T-helper 17 cell (primary cell): Measurements from ENCODE around the gene FMNL2. TPM values are rescaled to one million over a fixed set of nuclear protein-coding genes. Genes with fewer than 3 reads are reported as not detected.

Experiments used
- ATAC-seq: fragments of 150-1000 bp; cut with Tn5 transposase; 2 replicates; pipeline ENCODE4 v1.10.0; 2021; ENCODE audit warnings: mild to moderate bottlenecking, moderate library complexity
- DNase-seq, 3 donors: peaks; one replicate each; pipeline versions ENCODE4 v3.0.0 to v3.0.0-alpha.2; 2020 to 2021
- H3K9me3 ChIP-seq: one replicate; pipeline ENCODE4 v1.7.0; 2013; ENCODE audit warnings: low read length, mild to moderate bottlenecking; ENCODE audit not compliant: control insufficient read depth, poor library complexity, severe bottlenecking
- H3K27ac Mint-ChIP-seq: one replicate; pipeline ENCODE4 v1.8.0; 2022; ENCODE audit warnings: mild to moderate bottlenecking, moderate library complexity, mixed read lengths
- H3K27me3 Mint-ChIP-seq: one replicate; pipeline ENCODE4 v1.8.0; 2022; ENCODE audit warnings: mixed read lengths
- H3K36me3 Mint-ChIP-seq: one replicate; pipeline ENCODE4 v1.8.0; 2022; ENCODE audit warnings: low read depth, mixed read lengths
- H3K4me1 Mint-ChIP-seq: one replicate; pipeline ENCODE4 v1.8.0; 2022; ENCODE audit warnings: mild to moderate bottlenecking, mixed read lengths
- H3K4me3 Mint-ChIP-seq: one replicate; pipeline ENCODE4 v1.8.0; 2022; ENCODE audit warnings: mild to moderate bottlenecking, moderate library complexity, mixed read lengths
- total RNA-seq, 4 donors: library from RNA in 2 of 4; stranded (reverse) in 2 of 4; gene quantifications; one replicate each; pipeline ENCODE4 v1.2.3 and lab custom pipeline; 2022 to 2026

The FMNL2 gene
- total RNA-seq, 2 donors from 2014 or later, result 0.34 to 0.40 TPM

GRCh38 chr2:152459091-152459490 lies 124.1 kb downstream of the FMNL2 start:
- Mint-ChIP-seq H3K36me3 (no peaks in the 10 kb centered on the region), H3K4me3 (no peak overlapping the region), H3K27ac (no peak overlapping the region), H3K4me1 (peaks cover 4% of the 10 kb centered on the region), H3K27me3 (peaks cover 26% of the 10 kb centered on the region)
- ATAC-seq, result no peak
- no peak for DNase-seq
- H3K9me3 ChIP-seq, result no peaks in the 10 kb centered on the region

- no peak for ATAC-seq
- H3K4me3 Mint-ChIP-seq, result no peak overlapping the region
Measured at GRCh38 chr2:152460567-152460966, 125.6 kb downstream of the FMNL2 start.

GRCh38 chr2:152462120-152462519 lies 127.1 kb downstream of the FMNL2 start:
- H3K4me1 Mint-ChIP-seq, result peaks cover 2% of the 10 kb centered on the region
- no peak for DNase-seq
- no peak overlapping the region for H3K27ac Mint-ChIP-seq
- H3K4me3 Mint-ChIP-seq, result no peak overlapping the region
- H3K27me3 Mint-ChIP-seq, result peaks cover 35% of the 10 kb centered on the region
- H3K9me3 ChIP-seq, result no peaks in the 10 kb centered on the region
- peaks cover 3% of the 10 kb centered on the region for H3K36me3 Mint-ChIP-seq
- no peak for ATAC-seq

More at GRCh38 chr2:152460567-152460966, 125.6 kb downstream of the FMNL2 start:
- no peaks in the 10 kb centered on the region for H3K9me3 ChIP-seq
- DNase-seq, result no peak
- Mint-ChIP-seq H3K27ac (no peak overlapping the region), H3K36me3 (peaks cover 3% of the 10 kb centered on the region), H3K4me1 (peaks cover 4% of the 10 kb centered on the region), H3K27me3 (peaks cover 33% of the 10 kb centered on the region)

- H3K27me3 Mint-ChIP-seq, result peaks cover 35% of the 10 kb centered on the region
- H3K9me3 ChIP-seq, result no peaks in the 10 kb centered on the region
- H3K4me3 Mint-ChIP-seq, result no peak overlapping the region
- H3K36me3 Mint-ChIP-seq, result peaks cover 3% of the 10 kb centered on the region
- peaks cover 2% of the 10 kb centered on the region for H3K4me1 Mint-ChIP-seq
- DNase-seq (no peak), ATAC-seq (no peak)
- H3K27ac Mint-ChIP-seq, result no peak overlapping the region
Measured at GRCh38 chr2:152462779-152463178, 127.8 kb downstream of the FMNL2 start.

- no peaks in the 10 kb centered on the region for H3K9me3 ChIP-seq
Measured at GRCh38 chr2:152464851-152465470, 130.0 kb downstream of the FMNL2 start.

GRCh38 chr2:152465541-152465940 lies 130.6 kb downstream of the FMNL2 start:
- peaks cover 50% of the 10 kb centered on the region for H3K27me3 Mint-ChIP-seq
- H3K4me3 Mint-ChIP-seq, result no peak overlapping the region
- H3K9me3 ChIP-seq, result no peaks in the 10 kb centered on the region
- ATAC-seq (no peak), DNase-seq (no peak)
- no peak overlapping the region for H3K27ac Mint-ChIP-seq
- H3K36me3 Mint-ChIP-seq, result peaks cover 3% of the 10 kb centered on the region
- H3K4me1 Mint-ChIP-seq, result peaks cover 8% of the 10 kb centered on the region

More at GRCh38 chr2:152464851-152465470, 130.0 kb downstream of the FMNL2 start:
- Mint-ChIP-seq H3K36me3 (peaks cover 3% of the 10 kb centered on the region), H3K27ac (no peak overlapping the region), H3K27me3 (peaks cover 44% of the 10 kb centered on the region), H3K4me1 (peaks cover 8% of the 10 kb centered on the region), H3K4me3 (no peak overlapping the region)
- no peak for ATAC-seq
- DNase-seq, result no peak

GRCh38 chr2:152466041-152466440 lies 131.1 kb downstream of the FMNL2 start:
- peaks cover 8% of the 10 kb centered on the region for H3K4me1 Mint-ChIP-seq
- no peak overlapping the region for H3K4me3 Mint-ChIP-seq
- H3K27me3 Mint-ChIP-seq, result peaks cover 51% of the 10 kb centered on the region
- ATAC-seq, result no peak
- H3K9me3 ChIP-seq, result no peaks in the 10 kb centered on the region
- no peak for DNase-seq
- H3K27ac Mint-ChIP-seq, result no peak overlapping the region
- H3K36me3 Mint-ChIP-seq, result peaks cover 3% of the 10 kb centered on the region

- H3K27ac Mint-ChIP-seq, result no peak overlapping the region
- H3K27me3 Mint-ChIP-seq, result peaks cover 47% of the 10 kb centered on the region
- peaks cover 8% of the 10 kb centered on the region for H3K4me1 Mint-ChIP-seq
- ATAC-seq (no peak), DNase-seq (no peak)
- H3K4me3 Mint-ChIP-seq, result no peak overlapping the region
- no peaks in the 10 kb centered on the region for H3K9me3 ChIP-seq
- peaks cover 3% of the 10 kb centered on the region for H3K36me3 Mint-ChIP-seq
Measured at GRCh38 chr2:152466980-152467676, 132.2 kb downstream of the FMNL2 start.

- Mint-ChIP-seq H3K27ac (no peak overlapping the region), H3K36me3 (peaks cover 3% of the 10 kb centered on the region), H3K4me1 (peaks cover 8% of the 10 kb centered on the region), H3K4me3 (no peak overlapping the region), H3K27me3 (peaks cover 44% of the 10 kb centered on the region)
- DNase-seq (no peak), ATAC-seq (no peak)
- H3K9me3 ChIP-seq, result no peaks in the 10 kb centered on the region
Measured at GRCh38 chr2:152467677-152468410, 132.9 kb downstream of the FMNL2 start.

- ATAC-seq (no peak), DNase-seq (no peak)
- peaks cover 37% of the 10 kb centered on the region for H3K27me3 Mint-ChIP-seq
- peaks cover 3% of the 10 kb centered on the region for H3K36me3 Mint-ChIP-seq
- peaks cover 6% of the 10 kb centered on the region for H3K4me1 Mint-ChIP-seq
- no peaks in the 10 kb centered on the region for H3K9me3 ChIP-seq
- H3K27ac Mint-ChIP-seq, result no peak overlapping the region
- H3K4me3 Mint-ChIP-seq, result no peak overlapping the region
Measured at GRCh38 chr2:152468899-152469692, 134.1 kb downstream of the FMNL2 start.

- H3K27me3 Mint-ChIP-seq, result peaks cover 26% of the 10 kb centered on the region
- H3K36me3 Mint-ChIP-seq, result no peaks in the 10 kb centered on the region
- DNase-seq, result no peak
- ATAC-seq, result no peak
- H3K4me3 Mint-ChIP-seq, result no peak overlapping the region
- peaks cover 6% of the 10 kb centered on the region for H3K4me1 Mint-ChIP-seq
- H3K27ac Mint-ChIP-seq, result no peak overlapping the region
- H3K9me3 ChIP-seq, result no peaks in the 10 kb centered on the region
Measured at GRCh38 chr2:152470861-152471854, 136.2 kb downstream of the FMNL2 start.

- Mint-ChIP-seq H3K4me1 (peaks cover 6% of the 10 kb centered on the region), H3K4me3 (no peak overlapping the region), H3K27me3 (peaks cover 30% of the 10 kb centered on the region), H3K27ac (no peak overlapping the region), H3K36me3 (no peaks in the 10 kb centered on the region)
- DNase-seq (no peak), ATAC-seq (no peak)
- no peaks in the 10 kb centered on the region for H3K9me3 ChIP-seq
Measured at GRCh38 chr2:152472481-152472887, 137.5 kb downstream of the FMNL2 start.
